Measurements from ENCODE around the gene SPTLC1.

GRCh38 chr9:92066168-92066567 is 49.0 kb downstream of the SPTLC1 start:
- TF ChIP-seq POLR2AphosphoS5 (IDR thresholded peaks at IDR 0.05; ENCODE audit: low read depth, low read length): no peak
- TF ChIP-seq PHF8 (conservative IDR thresholded peaks at IDR 0.05; ENCODE audit: low read depth, low read length): no peak
- no peak for TF ChIP-seq EZH2 (IDR thresholded peaks at IDR 0.05; ENCODE audit: low read depth, low read length, severe bottlenecking)
- TF ChIP-seq POLR2A (IDR thresholded peaks at IDR 0.05; ENCODE audit: control extremely low read depth in 1 of 2, low read depth in 2 of 2, low read length in 2 of 2): no peak
- TF ChIP-seq SP1 (IDR thresholded peaks at IDR 0.05; ENCODE audit: low read depth, low read length): no peak
